NOMO-1 treated with DMSO at 0.1 percent for 48 hours (cell line): ENCODE data around the gene FLOT2.
"Not testable (repeated sequence)": the region's sequence is repeated elsewhere in the genome, so short reads cannot be mapped to it uniquely, and the experiment has no call there.

Source experiments
- DNase-seq: peaks from one replicate; lab custom pipeline; 2025; ENCODE audit not compliant: unreplicated experiment; lab: John Stamatoyannopoulos, UW

Gene FLOT2

GRCh38 chr17:28917029-28917428 lies 19.5 kb upstream of the FLOT2 start:
- DNase-seq = no peak

GRCh38 chr17:28916302-28916934 lies 18.9 kb upstream of the FLOT2 start:
- DNase-seq = no peak

- DNase-seq = no peak
Measured at GRCh38 chr17:28912938-28913333, 15.4 kb upstream of the FLOT2 start.

GRCh38 chr17:28912281-28912937 lies 14.9 kb upstream of the FLOT2 start:
- DNase-seq = no peak

- DNase-seq = no peak
Measured at GRCh38 chr17:28911411-28912045, 14.0 kb upstream of the FLOT2 start.

- no peak for DNase-seq
Measured at GRCh38 chr17:28910534-28910933, 13.0 kb upstream of the FLOT2 start.

GRCh38 chr17:28908640-28909167 lies 11.2 kb upstream of the FLOT2 start:
- no peak for DNase-seq

- no peak for DNase-seq
Measured at GRCh38 chr17:28907709-28908475, 10.4 kb upstream of the FLOT2 start.

- no peak for DNase-seq
Measured at GRCh38 chr17:28906706-28907438, 9.3 kb upstream of the FLOT2 start.

GRCh38 chr17:28906276-28906675 lies 8.7 kb upstream of the FLOT2 start:
- no peak for DNase-seq

GRCh38 chr17:28904800-28905199 lies 7.3 kb upstream of the FLOT2 start:
- DNase-seq = no peak

- not testable (repeated sequence) for DNase-seq
Measured at GRCh38 chr17:28903546-28903841, 6.0 kb upstream of the FLOT2 start.

- peak; percentile 91 for DNase-seq
Measured at GRCh38 chr17:28902819-28903545, 5.4 kb upstream of the FLOT2 start, which contains the start of gene DHRS13. TSS of gene DHRS13 (minus strand) at chr17:28903079. CDS start at chr17:28902944, 135 bp downstream.

- peak; percentile 55 for DNase-seq
Measured at GRCh38 chr17:28901866-28902818, 4.6 kb upstream of the FLOT2 start.

GRCh38 chr17:28900986-28901726 lies 3.6 kb upstream of the FLOT2 start:
- DNase-seq = no peak

GRCh38 chr17:28899212-28899815 lies 1.8 kb upstream of the FLOT2 start:
- no peak for DNase-seq

GRCh38 chr17:28898527-28898955 lies 1.0 kb upstream of the FLOT2 start:
- DNase-seq = no peak
